NCI-H2081 (cell line): ENCODE data around the gene PLCG1.
"Not testable (repeated sequence)": the region's sequence is repeated elsewhere in the genome, so short reads cannot be mapped to it uniquely, and the experiment has no call there.

Experiments used
- DNase-seq, 2 experiments: peaks; one replicate each; lab custom pipeline; 2025; lab: John Stamatoyannopoulos, UW

The PLCG1 gene

DNA sequence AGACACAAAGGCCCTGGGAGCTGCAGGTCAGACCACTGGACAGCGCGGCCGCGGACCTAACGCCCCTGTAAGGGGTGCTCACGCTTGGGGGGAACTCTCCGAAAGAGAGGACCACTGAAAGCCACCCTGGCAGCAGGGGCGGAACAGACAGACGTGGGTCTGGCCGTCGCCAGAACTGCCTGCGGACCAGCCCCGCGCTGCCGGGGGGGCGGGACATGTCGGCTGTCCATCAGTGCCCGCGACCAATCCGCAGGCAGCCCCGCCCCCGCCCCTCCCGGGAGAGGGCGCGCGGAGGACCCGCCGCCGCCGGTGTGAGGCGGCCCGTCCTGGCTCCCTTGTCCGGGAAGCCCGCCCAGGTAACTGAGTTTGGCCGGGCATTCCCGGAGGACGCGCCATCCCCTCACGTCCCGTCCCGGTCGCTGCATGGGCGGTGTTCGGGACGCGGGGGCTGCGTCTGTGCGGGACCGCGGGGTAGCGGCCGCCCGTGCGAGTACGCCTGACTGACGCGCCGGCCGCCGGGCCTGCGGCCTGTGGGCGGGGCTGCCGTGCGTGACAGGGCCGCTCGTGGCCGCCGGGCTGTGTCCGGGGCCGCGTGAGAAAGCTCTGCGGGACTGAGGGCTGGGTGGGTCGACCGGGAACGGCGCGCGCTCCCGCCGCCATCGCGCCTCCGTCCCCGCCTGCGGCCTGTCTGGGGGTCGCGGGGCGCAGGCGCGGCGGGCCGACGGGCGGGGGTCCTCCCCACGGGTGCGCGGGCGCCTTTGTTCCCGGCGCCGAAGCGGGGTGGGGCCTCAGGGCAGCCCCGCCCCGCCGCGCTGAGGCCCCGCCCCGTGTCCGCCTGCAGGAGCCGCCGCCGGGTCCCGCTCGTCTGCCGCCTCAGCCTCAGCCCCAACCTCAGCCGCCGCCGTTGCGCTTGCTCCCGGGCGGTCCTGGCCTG lies at the start of gene PLCG1:
Gene PLCG1, plus strand, starts transcription at position 864 of the 934 bp plus-strand sequence. CDS start 99 bp downstream, outside the sequence.
- peak; percentile 84 to 85 for DNase-seq

DNA sequence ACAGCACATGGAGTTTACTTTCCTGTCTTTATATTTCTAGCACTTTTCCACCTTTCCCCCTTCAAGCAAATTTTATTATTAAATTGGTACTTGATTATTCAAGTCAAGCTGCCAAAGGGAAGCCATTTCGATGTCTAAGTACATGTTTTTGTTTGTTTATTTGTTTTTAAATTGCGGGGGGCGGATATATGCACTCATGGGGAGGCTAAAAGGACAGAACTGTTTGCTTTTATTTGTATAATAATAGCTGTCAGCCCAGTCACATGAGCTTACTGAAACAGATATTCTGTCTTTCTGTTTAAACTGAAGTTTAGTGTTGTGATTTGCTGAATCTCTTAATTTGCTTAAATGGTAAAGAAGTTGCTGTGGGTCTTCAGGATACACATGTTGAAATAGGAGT lies 49.6 kb upstream of the PLCG1 start:
- peak; percentile 33 to 45 for DNase-seq

GRCh38 chr20:41089555-41089954 lies 47.8 kb upstream of the PLCG1 start:
- DNase-seq = no peak

- no peak for DNase-seq
Observed at GRCh38 chr20:41091927-41092326, 45.4 kb upstream of the PLCG1 start.

DNA sequence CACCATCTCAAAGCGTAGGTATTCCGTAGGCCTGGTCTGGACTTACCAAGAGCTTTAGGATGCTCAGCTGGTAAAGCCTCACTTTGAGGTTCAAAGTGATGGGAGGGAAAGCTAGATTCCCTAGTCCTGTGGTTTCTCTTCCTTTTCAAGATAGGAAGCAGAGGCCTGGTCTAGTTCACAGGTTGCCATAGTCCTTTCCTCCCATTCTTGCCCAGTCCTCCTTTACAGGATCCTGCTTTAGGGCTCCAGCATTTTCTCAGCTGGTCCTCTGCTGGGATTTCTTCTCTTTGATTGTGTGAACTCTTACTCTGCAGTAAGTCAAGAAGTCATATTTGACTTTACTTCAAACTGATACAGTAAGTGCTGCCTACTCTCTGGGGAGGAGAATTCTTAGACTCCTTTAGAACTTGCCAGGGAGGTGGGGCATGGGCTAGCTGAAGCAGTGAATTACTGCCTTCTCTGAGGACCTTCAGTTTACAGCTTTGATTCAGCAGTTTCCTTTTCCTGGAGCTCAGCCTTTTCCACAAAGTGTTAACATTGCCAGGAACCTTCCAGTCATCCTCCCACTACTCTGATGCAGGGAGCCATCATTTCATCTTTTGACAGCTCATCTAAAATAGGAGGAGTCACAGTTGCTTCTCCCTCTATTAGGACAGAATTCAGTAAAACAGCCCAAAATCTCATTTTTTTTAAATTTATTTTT lies 42.8 kb upstream of the PLCG1 start:
- DNase-seq = no peak

DNA sequence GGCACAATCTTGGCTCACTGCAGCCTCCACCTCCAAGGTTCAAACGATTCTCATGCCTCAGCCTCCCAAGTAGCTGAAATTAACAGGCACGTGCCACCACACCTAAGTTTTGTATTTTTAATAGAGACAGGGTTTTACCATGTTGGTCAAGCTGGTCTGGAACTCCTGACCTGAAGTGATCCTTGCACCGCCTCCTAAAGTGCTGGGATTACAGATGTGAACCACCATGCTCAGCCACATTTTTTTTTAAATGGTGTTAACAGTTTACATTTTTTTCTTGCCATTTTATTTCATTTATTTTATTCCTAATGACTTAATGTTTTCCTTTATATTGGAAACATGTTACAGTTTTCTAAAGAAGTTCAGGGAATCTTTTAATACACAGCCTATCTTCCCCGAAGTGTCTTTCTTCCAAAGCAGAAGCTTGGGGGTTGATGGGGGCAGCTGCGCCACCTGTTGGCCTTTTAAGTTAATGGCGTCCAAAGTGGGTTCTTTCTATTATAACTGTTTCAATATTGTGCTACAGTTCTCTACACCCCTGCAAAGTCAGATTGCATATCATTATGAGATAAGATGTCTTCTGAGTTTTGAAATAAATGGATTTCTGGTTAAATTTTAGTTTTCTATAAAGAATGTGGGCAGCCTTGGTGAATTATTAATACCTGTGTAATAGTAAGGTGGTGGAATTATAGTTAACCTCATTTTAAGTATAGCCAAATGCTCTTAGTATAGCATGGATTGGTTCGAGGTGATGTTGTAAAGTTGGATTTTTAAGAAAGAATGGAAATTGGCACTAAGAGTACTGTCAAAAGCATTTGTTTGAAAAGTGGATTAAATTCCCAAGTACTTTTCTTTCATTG lies 42.0 kb upstream of the PLCG1 start:
- DNase-seq = peak; percentile 23 to 34

- DNase-seq = no peak
Observed at GRCh38 chr20:41098703-41099250, 38.6 kb upstream of the PLCG1 start.

- DNase-seq = no peak
Observed at GRCh38 chr20:41100001-41100480, 37.3 kb upstream of the PLCG1 start.

DNA sequence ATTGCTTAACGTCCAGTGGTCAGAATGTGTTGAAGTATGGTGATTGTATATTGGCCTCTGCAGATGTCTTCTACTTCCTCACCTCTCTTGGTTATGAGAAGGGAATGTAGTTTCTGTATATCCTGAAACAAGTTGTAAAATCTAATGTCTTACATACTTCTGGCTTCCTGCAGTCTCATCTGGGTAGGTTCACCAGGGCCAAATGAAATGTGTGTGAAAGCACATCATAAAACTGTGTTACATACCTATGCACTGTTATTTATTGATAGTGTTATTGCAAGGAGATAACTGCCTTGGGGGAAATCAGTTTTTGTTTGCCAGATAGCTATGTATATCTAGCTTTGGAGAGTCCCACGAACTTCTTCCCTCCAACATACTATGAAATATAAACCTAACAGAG lies 35.7 kb upstream of the PLCG1 start:
- DNase-seq = no peak

- no peak for DNase-seq
Observed at GRCh38 chr20:41108531-41108930, 28.8 kb upstream of the PLCG1 start.

- DNase-seq = no peak
Observed at GRCh38 chr20:41110012-41110411, 27.3 kb upstream of the PLCG1 start.

DNA sequence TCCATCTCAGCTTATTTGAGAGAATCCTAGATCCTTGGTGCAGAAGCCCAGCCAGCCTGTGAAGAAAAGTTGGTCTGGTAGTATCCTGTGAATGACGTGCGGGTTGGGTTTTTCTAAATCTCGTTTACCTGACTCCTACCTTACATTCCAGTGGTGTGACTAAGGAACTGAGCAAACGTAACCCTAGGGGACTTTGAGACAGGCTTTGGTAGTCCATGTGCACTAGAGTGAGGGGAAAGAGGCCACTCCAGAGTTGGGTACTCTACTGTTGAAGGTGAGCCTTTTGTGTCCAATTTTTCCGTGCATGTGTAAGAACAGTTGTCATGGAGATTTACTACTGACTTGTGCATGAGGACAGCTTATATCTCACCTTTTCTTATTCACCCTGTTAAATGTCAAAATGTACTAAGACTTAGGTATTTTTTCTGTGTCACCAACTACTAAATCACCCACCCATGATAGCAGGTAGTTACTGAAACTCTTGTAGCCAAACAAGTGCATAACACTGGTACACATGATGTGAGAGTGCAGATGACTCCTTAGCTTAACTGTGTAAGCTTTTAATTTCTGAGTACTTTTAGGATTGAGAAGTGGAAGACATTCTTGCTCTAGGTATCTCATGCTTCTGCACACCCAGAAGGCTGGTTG lies 26.3 kb upstream of the PLCG1 start:
- no peak for DNase-seq

- DNase-seq = no peak
Observed at GRCh38 chr20:41111578-41111951, 25.8 kb upstream of the PLCG1 start.

GRCh38 chr20:41116282-41116956 lies 20.9 kb upstream of the PLCG1 start:
- DNase-seq = no peak

GRCh38 chr20:41118159-41118558 lies 19.2 kb upstream of the PLCG1 start:
- not testable (repeated sequence) for DNase-seq

DNA sequence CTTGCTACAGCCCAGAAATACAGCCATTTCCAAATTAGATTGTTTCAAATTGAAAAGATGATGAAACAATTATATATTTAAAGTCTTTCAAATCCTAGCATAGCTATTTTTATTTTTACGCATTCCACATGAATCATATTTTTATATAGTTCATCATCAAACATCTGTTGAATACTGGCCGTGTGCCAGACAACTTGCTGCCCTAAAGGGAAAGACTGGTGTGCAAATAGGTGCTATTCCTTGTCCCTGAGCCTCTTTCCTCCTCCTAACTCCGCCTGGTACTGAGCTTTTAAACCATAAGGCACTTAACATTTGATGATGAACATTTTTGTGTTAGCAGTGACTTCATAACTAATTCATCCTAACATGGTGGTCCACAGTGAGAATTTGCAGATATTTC lies 18.7 kb upstream of the PLCG1 start:
- DNase-seq = no peak

GRCh38 chr20:41119614-41120561 lies 17.5 kb upstream of the PLCG1 start:
- DNase-seq = no peak

- DNase-seq = no peak
Observed at GRCh38 chr20:41121399-41121798, 15.9 kb upstream of the PLCG1 start.

DNA sequence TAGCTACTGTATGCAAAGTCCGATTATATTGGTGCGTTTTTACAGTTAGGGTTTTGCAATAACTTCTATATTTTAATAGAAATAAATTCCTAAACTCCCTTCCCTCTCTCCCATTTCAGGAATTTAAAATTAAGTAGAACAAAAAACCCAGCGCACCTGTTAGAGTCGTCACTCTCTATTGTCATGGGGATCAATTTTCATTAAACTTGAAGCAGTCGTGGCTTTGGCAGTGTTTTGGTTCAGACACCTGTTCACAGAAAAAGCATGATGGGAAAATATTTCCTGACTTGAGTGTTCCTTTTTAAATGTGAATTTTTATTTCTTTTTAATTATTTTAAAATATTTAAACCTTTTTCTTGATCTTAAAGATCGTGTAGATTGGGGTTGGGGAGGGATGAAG lies 13.7 kb upstream of the PLCG1 start:
- DNase-seq = no peak
